Measurements from ENCODE around the gene CHN2. TPM values are rescaled to one million over a fixed set of nuclear protein-coding genes. Genes with fewer than 3 reads are reported as not detected.

The CHN2 gene
- total RNA-seq, 1 donor, result 9.9 TPM

DNA sequence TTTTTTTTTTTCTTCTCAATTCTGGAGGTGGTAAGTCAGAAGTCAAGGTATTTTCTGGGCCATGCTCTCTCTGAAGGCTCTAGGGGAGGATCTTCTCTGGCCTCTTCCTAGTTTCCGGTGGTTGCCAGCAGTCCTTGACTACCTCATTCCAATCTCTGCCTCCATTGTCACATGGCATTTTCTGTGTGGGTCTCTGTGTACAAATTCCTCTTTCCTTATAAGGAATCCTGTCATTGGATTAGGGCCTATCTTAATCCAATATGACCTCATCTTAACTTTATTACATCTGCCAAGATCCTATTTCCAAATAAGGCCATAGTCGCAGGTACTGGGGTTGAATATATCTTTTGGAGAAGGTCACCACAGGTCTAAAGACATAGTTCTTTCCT lies 239.8 kb downstream of the CHN2 start:
- no peaks in the 10 kb centered on the region for H3K27me3 ChIP-seq (ENCODE audit: insufficient read depth, low read length)
- H3K9me3 ChIP-seq (ENCODE audit: low read depth, low read length), result no peaks in the 10 kb centered on the region
- no peaks in the 10 kb centered on the region for H3K4me1 ChIP-seq (ENCODE audit: insufficient read depth, low read length)
- no peak overlapping the region for H3K4me3 ChIP-seq (ENCODE audit: low read length)

DNA sequence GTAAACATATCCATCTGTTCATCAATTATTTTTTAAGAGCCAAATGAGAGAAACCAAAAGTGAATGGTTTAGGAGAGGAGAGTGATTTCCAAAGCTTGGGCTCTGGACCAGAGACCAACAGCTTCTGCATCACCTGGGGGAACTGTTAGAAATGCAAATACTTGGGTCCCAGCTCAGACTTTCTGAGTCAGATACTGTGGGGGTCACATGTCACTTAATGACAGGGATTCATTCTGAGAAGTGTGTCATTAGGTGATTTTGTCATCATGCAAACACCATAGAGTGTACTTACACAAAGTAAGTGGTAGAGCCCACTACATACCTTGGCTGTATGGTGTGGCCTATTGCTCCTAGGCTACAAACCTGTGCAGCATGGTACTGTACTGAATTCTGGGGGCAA lies 240.6 kb downstream of the CHN2 start:
- H3K4me3 ChIP-seq (ENCODE audit: low read length), result no peak overlapping the region
- H3K27me3 ChIP-seq (ENCODE audit: insufficient read depth, low read length), result no peaks in the 10 kb centered on the region
- no peaks in the 10 kb centered on the region for H3K4me1 ChIP-seq (ENCODE audit: insufficient read depth, low read length)
- no peaks in the 10 kb centered on the region for H3K9me3 ChIP-seq (ENCODE audit: low read depth, low read length)

DNA sequence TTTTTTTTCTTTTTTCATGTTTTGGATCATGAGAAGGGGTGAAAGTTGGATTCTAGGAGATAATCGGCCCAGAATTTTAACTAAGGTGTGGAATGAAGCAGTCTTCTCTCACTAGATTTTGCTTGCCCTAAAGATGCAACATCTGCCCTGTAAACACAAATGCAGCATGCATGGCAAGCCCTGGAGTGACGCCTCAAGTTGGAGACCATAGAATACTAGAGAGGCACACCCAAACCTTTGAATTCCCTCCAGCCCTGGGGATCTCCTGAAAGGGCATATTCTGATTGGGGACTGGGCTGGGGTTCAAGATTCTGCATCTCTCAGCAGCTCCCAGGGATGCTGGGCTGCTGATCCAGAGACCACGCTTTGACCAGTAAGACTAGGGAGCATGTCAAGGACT lies 241.3 kb downstream of the CHN2 start:
- H3K9me3 ChIP-seq (ENCODE audit: low read depth, low read length), result no peaks in the 10 kb centered on the region
- no peak overlapping the region for H3K4me3 ChIP-seq (ENCODE audit: low read length)
- no peaks in the 10 kb centered on the region for H3K4me1 ChIP-seq (ENCODE audit: insufficient read depth, low read length)
- no peaks in the 10 kb centered on the region for H3K27me3 ChIP-seq (ENCODE audit: insufficient read depth, low read length)

DNA sequence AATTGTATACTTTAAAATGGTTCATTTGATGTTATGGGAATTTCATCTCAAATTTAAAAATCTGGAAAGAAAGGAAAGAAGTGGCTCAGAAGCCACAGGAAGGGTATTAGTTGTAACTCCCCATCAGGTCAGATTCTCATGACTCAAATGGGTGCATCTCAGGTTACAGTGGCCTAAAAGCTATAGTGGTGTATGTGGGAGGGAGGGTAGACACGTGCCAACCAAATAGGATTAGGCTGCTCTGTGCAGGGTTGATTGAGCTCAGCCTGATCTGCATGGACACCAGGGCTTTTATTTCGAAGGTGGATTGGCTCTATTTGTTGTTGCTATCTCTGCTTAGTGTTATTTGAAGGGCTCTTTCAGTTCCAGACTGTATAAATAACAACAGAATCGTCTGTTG lies 247.6 kb downstream of the CHN2 start:
- H3K9me3 ChIP-seq (ENCODE audit: low read depth, low read length), result no peaks in the 10 kb centered on the region
- no peak overlapping the region for H3K4me3 ChIP-seq (ENCODE audit: low read length)
- no peaks in the 10 kb centered on the region for H3K27me3 ChIP-seq (ENCODE audit: insufficient read depth, low read length)
- H3K4me1 ChIP-seq (ENCODE audit: insufficient read depth, low read length), result no peaks in the 10 kb centered on the region

DNA sequence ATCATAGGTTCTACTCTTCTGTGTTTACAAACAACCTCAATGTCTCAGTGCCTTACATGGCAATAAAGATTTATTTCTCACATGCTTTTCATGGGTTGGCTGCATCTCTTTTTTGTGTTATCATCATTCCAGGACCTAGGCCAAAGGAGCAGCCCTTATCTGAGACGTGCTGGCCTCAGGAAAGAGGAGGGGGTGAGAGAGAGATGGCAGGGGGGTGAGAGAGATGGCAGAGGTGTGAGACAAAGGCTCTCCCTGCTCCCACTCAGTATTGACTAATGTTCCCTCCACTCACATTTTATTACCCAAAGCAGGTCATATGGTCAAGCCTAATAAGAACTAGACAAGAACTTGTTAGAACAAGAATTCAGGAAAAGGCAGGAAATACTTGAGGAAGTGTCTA lies 249.0 kb downstream of the CHN2 start:
- no peaks in the 10 kb centered on the region for H3K9me3 ChIP-seq (ENCODE audit: low read depth, low read length)

DNA sequence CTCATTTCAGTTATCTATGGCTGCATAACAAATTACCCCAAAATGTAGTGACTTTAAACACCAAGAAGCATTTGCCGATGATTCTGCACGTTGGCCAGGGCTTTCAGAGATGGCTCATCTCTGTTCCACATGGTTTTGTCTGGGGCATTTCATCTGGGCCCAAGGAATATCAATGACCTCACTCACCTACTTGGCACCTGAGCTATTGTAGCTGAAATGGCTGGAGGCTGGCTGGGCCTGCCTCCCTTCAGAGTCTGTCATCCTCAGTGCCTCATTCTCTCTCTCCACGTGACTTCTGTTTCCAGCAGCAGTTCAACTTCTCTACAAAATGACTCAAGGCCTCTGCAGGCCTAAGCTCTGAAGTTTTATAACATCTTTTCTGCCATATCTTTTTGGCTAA lies 249.7 kb downstream of the CHN2 start:
- H3K27me3 ChIP-seq (ENCODE audit: insufficient read depth, low read length), result no peaks in the 10 kb centered on the region

More for the DNA sequence above, 249.0 kb downstream of the CHN2 start:
- Histone ChIP-seq H3K27me3 (ENCODE audit: insufficient read depth, low read length) (no peaks in the 10 kb centered on the region), H3K4me1 (ENCODE audit: insufficient read depth, low read length) (no peaks in the 10 kb centered on the region), H3K4me3 (ENCODE audit: low read length) (no peak overlapping the region)

DNA sequence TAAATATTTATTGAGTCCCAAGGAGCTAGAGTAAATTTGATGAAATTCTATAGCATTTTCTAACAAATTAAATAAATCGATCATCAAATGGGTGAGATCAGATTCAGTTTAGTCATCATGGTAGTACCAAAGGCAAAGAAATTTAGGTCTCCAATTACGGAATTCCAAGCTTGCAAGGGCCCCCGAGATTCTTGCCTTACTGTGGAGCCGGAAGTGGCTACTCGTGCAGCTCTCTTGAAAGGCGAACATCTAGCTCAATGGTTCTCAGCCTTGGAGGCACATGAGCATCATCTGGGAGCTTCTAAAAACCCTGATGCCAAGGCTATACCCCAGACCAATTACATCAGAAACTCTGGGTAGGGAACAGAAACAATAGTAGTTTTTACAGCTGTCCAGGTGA lies 251.2 kb downstream of the CHN2 start:
- no peaks in the 10 kb centered on the region for H3K4me1 ChIP-seq (ENCODE audit: insufficient read depth, low read length)
- H3K27me3 ChIP-seq (ENCODE audit: insufficient read depth, low read length), result no peaks in the 10 kb centered on the region
- no peaks in the 10 kb centered on the region for H3K9me3 ChIP-seq (ENCODE audit: low read depth, low read length)
- H3K4me3 ChIP-seq (ENCODE audit: low read length), result no peak overlapping the region

More for the DNA sequence above, 249.7 kb downstream of the CHN2 start:
- Histone ChIP-seq H3K9me3 (ENCODE audit: low read depth, low read length) (no peaks in the 10 kb centered on the region), H3K4me3 (ENCODE audit: low read length) (no peak overlapping the region), H3K4me1 (ENCODE audit: insufficient read depth, low read length) (no peaks in the 10 kb centered on the region)

DNA sequence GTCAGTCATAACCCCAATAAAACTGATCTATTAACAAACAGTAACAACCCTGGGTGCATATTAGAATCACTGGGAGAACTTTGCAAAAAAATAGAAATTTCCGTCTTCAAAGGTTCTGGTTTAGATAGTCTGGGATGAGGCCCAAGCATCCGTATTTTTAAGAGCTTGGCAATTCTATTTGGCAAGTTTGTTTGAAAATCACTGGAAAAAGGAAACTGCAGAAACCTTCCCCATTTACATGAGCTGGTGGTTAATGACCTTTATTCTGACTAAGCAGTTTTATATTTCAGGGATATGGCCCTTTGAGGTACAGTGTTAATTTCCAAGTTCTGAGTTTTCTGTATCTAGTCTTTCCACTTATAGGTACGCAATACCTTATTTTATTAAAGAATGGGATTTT lies 253.3 kb downstream of the CHN2 start:
- H3K4me3 ChIP-seq (ENCODE audit: low read length), result no peak overlapping the region
- H3K9me3 ChIP-seq (ENCODE audit: low read depth, low read length), result no peaks in the 10 kb centered on the region
- no peaks in the 10 kb centered on the region for H3K4me1 ChIP-seq (ENCODE audit: insufficient read depth, low read length)
- no peaks in the 10 kb centered on the region for H3K27me3 ChIP-seq (ENCODE audit: insufficient read depth, low read length)

DNA sequence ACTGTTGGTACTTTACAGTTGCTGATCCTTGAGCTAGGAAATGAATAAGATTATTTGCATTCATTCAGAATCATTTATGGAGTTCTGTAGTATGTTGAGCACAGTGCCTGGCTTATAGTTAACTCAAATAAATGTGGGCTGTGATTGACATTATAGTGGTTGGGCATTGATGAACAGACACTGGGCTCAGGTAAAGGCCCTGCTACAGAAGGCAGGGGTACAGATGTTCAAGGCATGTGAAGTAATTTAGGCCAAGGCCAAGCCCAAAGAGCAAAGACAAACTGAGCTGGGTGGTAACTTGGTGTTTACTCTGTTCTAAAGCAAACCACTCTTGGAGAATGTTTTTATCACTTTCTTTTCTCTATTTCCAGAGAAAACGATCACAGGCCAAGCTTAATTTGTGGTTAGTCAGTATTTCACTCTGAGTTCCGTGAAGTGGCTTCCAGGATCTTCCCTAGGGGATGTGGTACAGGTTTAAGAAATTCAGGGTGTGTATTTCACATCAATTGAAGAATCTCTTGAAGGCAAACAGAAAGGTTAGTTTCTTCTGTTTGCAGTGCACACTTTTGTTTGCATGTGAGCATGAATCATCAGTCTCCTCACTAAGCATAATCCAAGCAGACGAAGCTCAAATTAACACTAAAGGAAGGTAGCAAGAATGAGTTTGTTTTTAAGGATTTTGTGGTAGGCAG lies 255.1 kb downstream of the CHN2 start:
- H3K9me3 ChIP-seq (ENCODE audit: low read depth, low read length), result no peaks in the 10 kb centered on the region
- no peak overlapping the region for H3K4me3 ChIP-seq (ENCODE audit: low read length)
- no peaks in the 10 kb centered on the region for H3K27me3 ChIP-seq (ENCODE audit: insufficient read depth, low read length)
- H3K4me1 ChIP-seq (ENCODE audit: insufficient read depth, low read length), result no peaks in the 10 kb centered on the region

DNA sequence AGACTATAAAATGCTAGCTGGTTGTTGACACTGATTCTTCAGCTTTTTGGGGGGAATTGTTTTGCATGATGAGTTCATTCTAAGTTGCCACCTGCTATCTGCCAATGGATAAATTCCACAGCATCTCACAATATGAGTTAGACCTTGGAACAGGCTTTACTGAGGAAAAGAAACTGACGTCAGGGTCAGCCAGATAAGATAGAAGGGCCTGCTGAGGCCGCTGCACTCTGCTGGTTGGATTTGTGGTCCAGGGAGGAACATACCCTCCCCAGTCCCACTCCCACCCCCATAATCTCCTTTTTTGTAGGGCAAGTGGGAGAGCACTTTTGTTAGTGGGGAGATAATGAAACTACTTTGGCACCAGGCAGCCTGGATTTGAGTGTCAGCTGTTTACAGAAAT lies 258.4 kb downstream of the CHN2 start:
- Histone ChIP-seq H3K9me3 (ENCODE audit: low read depth, low read length) (no peaks in the 10 kb centered on the region), H3K27me3 (ENCODE audit: insufficient read depth, low read length) (no peaks in the 10 kb centered on the region), H3K4me1 (ENCODE audit: insufficient read depth, low read length) (no peaks in the 10 kb centered on the region), H3K4me3 (ENCODE audit: low read length) (no peak overlapping the region)

DNA sequence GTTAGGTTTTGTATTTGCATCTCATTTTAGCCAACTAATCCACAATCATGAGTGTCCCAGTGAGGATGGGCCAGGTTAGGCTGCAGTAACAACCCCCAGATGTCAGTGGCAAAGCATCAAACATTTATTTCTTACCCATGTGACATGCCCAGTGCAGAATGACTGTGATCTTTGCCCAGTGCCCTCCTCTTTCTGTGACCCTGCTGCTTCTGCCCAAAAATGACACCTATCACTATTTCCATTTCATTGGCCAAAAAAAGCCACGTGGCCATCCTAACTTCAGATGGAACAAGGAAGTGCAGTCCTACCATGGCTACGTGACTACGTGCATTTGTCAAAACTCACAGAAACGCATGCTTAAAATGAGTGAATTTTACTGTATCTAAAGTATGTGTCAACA lies 259.9 kb downstream of the CHN2 start:
- no peak overlapping the region for H3K4me3 ChIP-seq (ENCODE audit: low read length)
- H3K9me3 ChIP-seq (ENCODE audit: low read depth, low read length), result no peaks in the 10 kb centered on the region
- H3K4me1 ChIP-seq (ENCODE audit: insufficient read depth, low read length), result no peaks in the 10 kb centered on the region
- no peaks in the 10 kb centered on the region for H3K27me3 ChIP-seq (ENCODE audit: insufficient read depth, low read length)

DNA sequence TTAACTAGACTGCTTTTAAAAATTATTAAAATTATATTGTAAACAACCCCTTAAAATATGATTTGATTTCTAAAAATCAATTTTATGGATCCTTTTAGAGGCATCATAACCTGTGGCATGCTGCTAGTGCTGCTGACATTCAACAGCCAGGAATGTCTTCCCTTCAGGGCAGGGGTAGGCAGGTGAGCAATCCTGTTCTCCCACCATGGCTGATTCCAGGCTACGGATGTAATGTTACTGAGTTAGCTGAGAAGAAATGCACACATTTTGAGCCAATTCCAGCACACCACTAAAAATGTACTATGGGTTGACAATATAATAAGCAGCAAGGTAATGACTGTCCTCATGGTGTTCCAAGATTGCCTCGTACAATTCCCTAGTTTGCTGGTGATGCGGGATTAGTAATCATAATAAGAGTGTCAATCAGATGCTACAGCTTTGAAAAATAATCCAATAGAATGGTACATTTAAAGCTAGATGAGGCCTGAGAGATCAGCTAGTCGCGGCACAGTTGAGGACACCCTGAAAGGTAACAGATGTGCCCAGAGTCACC lies 260.4 kb downstream of the CHN2 start:
- H3K27me3 ChIP-seq (ENCODE audit: insufficient read depth, low read length), result no peaks in the 10 kb centered on the region
- H3K9me3 ChIP-seq (ENCODE audit: low read depth, low read length), result no peaks in the 10 kb centered on the region
- H3K4me1 ChIP-seq (ENCODE audit: insufficient read depth, low read length), result no peaks in the 10 kb centered on the region
- no peak overlapping the region for H3K4me3 ChIP-seq (ENCODE audit: low read length)

DNA sequence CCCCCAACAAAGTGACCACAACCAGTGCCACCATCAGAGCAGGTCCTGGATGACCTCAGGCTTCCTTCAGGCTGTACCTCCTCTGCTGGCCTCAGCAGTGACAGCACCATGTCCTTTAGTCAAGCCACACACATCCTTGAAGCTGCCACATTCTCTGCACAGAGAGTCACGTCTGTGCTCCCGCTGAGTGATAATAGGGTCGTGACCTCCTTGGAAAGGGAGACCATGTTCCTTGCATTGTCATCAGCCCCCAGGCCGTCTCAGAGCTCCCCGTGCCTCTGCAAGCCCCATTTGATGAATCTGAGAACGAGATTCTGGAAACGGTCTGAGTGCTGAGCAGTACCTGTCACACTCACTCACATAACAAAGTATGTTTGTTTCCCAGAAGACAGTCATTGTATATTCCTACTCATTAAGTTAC lies 262.6 kb downstream of the CHN2 start:
- Histone ChIP-seq H3K4me1 (ENCODE audit: insufficient read depth, low read length) (no peaks in the 10 kb centered on the region), H3K4me3 (ENCODE audit: low read length) (no peak overlapping the region), H3K9me3 (ENCODE audit: low read depth, low read length) (no peaks in the 10 kb centered on the region), H3K27me3 (ENCODE audit: insufficient read depth, low read length) (no peaks in the 10 kb centered on the region)

DNA sequence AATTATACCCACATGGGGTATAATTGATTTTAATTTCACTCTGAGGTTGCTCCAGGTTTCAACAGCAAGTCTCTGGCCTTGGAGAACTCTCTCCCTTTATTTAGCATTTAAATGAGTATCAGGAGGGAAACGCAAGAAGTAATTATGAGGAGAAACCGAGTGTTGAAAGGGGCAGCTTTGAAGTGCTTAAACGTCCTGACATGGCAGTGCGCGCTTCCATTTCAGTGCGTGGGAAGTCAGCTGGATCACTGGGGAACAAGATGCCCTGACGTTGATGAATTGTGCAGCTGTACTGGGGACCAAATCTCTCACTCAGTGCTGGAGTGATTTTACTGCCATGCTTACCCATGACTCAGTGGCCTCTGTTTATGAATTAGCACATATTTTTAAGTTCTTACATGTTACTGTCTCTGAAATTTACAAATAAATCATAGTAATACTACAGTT lies 263.0 kb downstream of the CHN2 start:
- Histone ChIP-seq H3K4me3 (ENCODE audit: low read length) (no peak overlapping the region), H3K27me3 (ENCODE audit: insufficient read depth, low read length) (no peaks in the 10 kb centered on the region), H3K9me3 (ENCODE audit: low read depth, low read length) (no peaks in the 10 kb centered on the region), H3K4me1 (ENCODE audit: insufficient read depth, low read length) (no peaks in the 10 kb centered on the region)

DNA sequence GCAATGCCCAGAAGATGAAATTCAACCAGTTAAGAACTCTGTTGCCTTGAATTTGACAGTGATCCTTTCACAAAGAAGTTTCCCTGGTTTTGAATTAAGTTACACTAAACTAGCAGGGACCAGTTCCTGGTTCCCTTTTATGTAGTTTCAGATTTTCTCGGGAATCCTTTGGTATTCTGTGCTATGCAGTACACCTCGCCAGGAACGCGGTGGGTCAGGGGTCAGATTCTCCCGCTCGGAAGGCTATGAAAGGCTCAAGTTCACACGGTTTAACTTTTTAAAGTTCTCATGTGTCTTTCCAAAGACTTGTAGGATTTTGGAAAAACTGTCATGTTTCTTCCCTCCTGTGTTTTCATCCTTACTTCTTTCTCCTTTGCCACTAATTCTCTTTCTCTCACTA lies 264.4 kb downstream of the CHN2 start:
- H3K4me3 ChIP-seq (ENCODE audit: low read length), result no peak overlapping the region
- H3K4me1 ChIP-seq (ENCODE audit: insufficient read depth, low read length), result no peaks in the 10 kb centered on the region
- H3K27me3 ChIP-seq (ENCODE audit: insufficient read depth, low read length), result no peaks in the 10 kb centered on the region
- H3K9me3 ChIP-seq (ENCODE audit: low read depth, low read length), result no peaks in the 10 kb centered on the region

DNA sequence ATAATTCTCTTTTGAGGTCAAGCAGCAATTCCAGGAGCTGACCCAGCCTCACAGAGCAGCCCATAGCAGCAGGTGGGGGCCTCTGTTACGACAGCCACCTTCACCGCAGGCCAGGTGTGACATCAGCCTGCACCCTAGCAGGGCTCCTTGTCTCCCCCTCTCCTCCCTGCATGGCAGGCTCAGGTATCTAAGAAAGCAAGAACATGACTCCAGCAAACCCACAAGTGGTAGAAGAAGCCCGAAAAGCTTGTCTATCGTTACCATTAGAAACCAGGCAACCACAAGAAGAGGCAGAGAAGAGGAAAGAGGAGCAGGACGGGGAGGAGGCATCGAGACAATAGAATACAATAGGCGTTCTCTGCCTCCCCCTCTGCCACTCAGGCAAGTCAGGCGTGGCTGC lies 265.0 kb downstream of the CHN2 start:
- Histone ChIP-seq H3K27me3 (ENCODE audit: insufficient read depth, low read length) (no peaks in the 10 kb centered on the region), H3K4me1 (ENCODE audit: insufficient read depth, low read length) (no peaks in the 10 kb centered on the region), H3K4me3 (ENCODE audit: low read length) (no peak overlapping the region), H3K9me3 (ENCODE audit: low read depth, low read length) (no peaks in the 10 kb centered on the region)
